GM19395 (cell line): ENCODE measurements around the gene SLC13A3.
A peak's percentile ranks its signal among the peaks of the same experiment; 100 is the strongest.

ENCODE experiments used
- ATAC-seq: cut with Tn5 transposase; IDR thresholded peaks from one replicate; pipeline ENCODE4 v1.9.1; 2021; ENCODE audit warnings: mild to moderate bottlenecking, moderate library complexity; ENCODE audit not compliant: unreplicated experiment

The SLC13A3 gene

GRCh38 chr20:46580613-46581205, 70.5 kb downstream of the SLC13A3 start:
- no peak for ATAC-seq

- no peak for ATAC-seq
Measured at GRCh38 chr20:46578745-46579144, 72.5 kb downstream of the SLC13A3 start.

GRCh38 chr20:46576774-46577395, 74.4 kb downstream of the SLC13A3 start:
- no peak for ATAC-seq

- no peak for ATAC-seq
Measured at GRCh38 chr20:46575937-46576461, 75.3 kb downstream of the SLC13A3 start.

GRCh38 chr20:46575394-46575793, 75.9 kb downstream of the SLC13A3 start:
- ATAC-seq, result no peak

GRCh38 chr20:46573788-46574584, 77.3 kb downstream of the SLC13A3 start:
- no peak for ATAC-seq

GRCh38 chr20:46573234-46573633, 78.0 kb downstream of the SLC13A3 start:
- ATAC-seq, result no peak

GRCh38 chr20:46572790-46573189, 78.5 kb downstream of the SLC13A3 start:
- no peak for ATAC-seq

GRCh38 chr20:46572153-46572552, 79.1 kb downstream of the SLC13A3 start:
- no peak for ATAC-seq

- no peak for ATAC-seq
Measured at GRCh38 chr20:46571418-46571817, 79.8 kb downstream of the SLC13A3 start.

- ATAC-seq, result no peak
Measured at GRCh38 chr20:46570956-46571355, 80.3 kb downstream of the SLC13A3 start.

GRCh38 chr20:46569961-46570360, 81.3 kb downstream of the SLC13A3 start:
- no peak for ATAC-seq

- no peak for ATAC-seq
Measured at GRCh38 chr20:46568570-46569129, 82.6 kb downstream of the SLC13A3 start.

GRCh38 chr20:46566125-46566524, 85.1 kb downstream of the SLC13A3 start:
- ATAC-seq, result no peak

GRCh38 chr20:46564241-46564957, 86.9 kb downstream of the SLC13A3 start:
- no peak for ATAC-seq

GRCh38 chr20:46563860-46564221, 87.4 kb downstream of the SLC13A3 start:
- no peak for ATAC-seq

GRCh38 chr20:46563170-46563859, 87.9 kb downstream of the SLC13A3 start:
- ATAC-seq, result no peak

GRCh38 chr20:46562373-46563169, 88.7 kb downstream of the SLC13A3 start:
- ATAC-seq, result peak; percentile 67

GRCh38 chr20:46562009-46562372, 89.3 kb downstream of the SLC13A3 start:
- no peak for ATAC-seq
